ENCODE results near the gene ITFG1.

ITFG1 gene

GRCh38 chr16:47144559-47144877, 316.3 kb downstream of the ITFG1 start:
- H3K27ac ChIP-seq = peak overlapping the region; percentile 90
- TF ChIP-seq, protein P1, sequence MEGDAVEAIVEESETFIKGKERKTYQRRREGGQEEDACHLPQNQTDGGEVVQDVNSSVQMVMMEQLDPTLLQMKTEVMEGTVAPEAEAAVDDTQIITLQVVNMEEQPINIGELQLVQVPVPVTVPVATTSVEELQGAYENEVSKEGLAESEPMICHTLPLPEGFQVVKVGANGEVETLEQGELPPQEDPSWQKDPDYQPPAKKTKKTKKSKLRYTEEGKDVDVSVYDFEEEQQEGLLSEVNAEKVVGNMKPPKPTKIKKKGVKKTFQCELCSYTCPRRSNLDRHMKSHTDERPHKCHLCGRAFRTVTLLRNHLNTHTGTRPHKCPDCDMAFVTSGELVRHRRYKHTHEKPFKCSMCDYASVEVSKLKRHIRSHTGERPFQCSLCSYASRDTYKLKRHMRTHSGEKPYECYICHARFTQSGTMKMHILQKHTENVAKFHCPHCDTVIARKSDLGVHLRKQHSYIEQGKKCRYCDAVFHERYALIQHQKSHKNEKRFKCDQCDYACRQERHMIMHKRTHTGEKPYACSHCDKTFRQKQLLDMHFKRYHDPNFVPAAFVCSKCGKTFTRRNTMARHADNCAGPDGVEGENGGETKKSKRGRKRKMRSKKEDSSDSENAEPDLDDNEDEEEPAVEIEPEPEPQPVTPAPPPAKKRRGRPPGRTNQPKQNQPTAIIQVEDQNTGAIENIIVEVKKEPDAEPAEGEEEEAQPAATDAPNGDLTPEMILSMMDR (conservative IDR thresholded peaks at IDR 0.05) = no peak
- no peak for TF ChIP-seq ZFX (IDR thresholded peaks at IDR 0.05)

DNA sequence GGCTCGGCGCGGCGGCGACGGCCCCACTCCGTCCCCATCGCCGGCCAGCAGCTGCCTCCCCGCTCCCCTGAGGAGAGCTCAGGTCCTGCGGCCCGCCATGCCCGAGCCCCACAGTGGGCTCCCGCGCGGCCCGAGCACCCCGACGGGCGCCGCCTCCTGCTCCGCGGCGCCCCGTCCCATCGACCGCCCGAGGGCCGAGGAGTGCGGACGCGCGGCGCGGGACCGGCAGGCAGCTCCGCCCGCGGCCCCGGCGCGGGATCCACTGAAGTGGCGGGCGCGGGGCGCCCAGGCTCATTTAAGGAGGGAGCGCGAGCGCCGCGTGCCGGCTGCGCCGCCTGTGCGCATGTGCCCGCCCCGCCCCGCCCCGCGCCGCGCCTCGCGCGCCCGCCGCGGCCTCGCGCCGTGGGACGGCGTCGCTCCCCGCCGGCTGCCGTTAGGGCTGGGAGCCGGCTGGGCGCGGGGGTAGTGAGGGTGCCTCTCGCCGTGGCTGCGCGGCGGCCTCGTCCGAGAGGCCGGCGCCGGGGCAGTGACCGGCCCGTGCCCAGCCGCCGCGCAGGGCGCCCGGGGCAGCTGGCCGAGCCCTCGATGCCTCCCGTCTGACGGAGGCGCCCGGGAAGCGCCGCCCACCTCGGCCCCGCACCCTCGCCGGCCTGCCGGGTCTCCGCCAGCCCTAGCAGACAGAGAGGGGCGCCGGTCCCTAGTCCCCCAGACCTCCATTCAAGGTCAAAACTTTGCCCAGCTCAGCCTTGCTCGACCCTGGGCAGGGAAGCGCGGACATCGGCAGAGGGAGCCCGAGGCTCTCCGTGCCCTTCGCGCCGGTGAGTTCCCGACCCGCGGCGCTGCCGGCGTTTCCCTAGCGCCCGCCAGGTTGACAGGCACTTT, 316.9 kb downstream of the ITFG1 start, which contains the start of gene NETO2:
TSS of gene NETO2 (minus strand) at position 269 of the 882 bp plus-strand sequence. CDS start 333 bp downstream, outside the sequence.
- 0 out of 2 replicates have a peak, but pooled peaks have one; percentile 31 for TF ChIP-seq ZFX (IDR thresholded peaks at IDR 0.05)
- TF ChIP-seq, protein P1 (conservative IDR thresholded peaks at IDR 0.05) = peak; percentile 68
- peak within 1 kb of the TSS; percentile 90 for H3K27ac ChIP-seq

DNA sequence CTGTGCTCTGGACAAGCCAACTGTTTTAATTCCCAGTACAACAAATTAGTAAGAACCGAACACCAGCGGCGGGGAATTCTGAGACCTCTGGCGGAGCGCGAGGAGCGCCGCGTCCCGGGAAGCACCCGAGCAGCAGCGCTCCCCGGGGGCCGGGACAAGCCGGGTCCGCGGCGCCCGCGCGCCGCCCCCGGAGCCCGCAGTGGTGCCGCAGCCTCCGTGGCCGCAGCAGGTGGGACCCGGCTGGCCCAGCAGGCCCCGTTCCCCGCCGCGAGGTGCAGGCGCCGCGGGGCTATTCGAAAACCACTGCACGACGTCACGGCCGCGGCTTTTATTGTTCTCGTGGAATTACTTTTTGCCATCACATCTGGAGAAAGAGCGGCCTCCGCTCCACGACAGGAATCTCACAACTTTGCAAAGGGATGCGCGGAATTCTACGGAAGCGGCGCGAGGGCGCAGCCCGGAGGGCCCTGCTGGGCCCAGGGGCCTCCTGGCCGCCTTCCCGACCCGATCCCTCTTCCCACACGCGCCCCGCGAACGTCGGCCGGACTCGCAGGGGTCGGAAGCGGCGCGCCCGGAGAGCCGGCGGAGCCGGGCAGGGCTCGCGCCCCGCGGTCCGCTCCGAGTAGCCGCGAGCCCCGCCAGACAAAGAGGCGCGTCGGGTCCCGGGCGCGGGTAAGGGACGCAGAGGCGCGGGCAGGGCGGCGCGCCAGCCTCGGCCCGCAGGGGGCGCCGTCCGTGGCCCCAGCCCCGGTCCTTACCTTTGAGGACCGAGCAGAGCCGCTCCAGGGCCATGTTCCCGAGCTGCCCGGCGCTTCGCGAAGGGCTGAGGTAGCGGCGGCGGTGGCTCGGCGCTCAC, 317.8 kb downstream of the ITFG1 start:
- peak; percentile 74 for TF ChIP-seq ZFX (IDR thresholded peaks at IDR 0.05)
- TF ChIP-seq, protein P1 (conservative IDR thresholded peaks at IDR 0.05) = peak; percentile 88
- peak overlapping the region; percentile 90 for H3K27ac ChIP-seq

GRCh38 chr16:47142486-47142820, 318.4 kb downstream of the ITFG1 start:
- no peak for TF ChIP-seq ZFX (IDR thresholded peaks at IDR 0.05)
- TF ChIP-seq, protein P1 (conservative IDR thresholded peaks at IDR 0.05) = no peak
- peak overlapping the region; percentile 90; the same call in 1 of the 2 replicates for H3K27ac ChIP-seq

GRCh38 chr16:47141773-47142485, 318.9 kb downstream of the ITFG1 start:
- H3K27ac ChIP-seq = no peak overlapping the region
- no peak for TF ChIP-seq ZFX (IDR thresholded peaks at IDR 0.05)
- TF ChIP-seq, protein P1 (conservative IDR thresholded peaks at IDR 0.05) = peak; percentile 96

- no peak for TF ChIP-seq ZFX (IDR thresholded peaks at IDR 0.05)
- TF ChIP-seq, protein P1 (conservative IDR thresholded peaks at IDR 0.05) = no peak
These were observed 320.2 kb downstream of the ITFG1 start for GRCh38 chr16:47140686-47141085.

More at GRCh38 chr16:47140686-47141085, 320.2 kb downstream of the ITFG1 start:
- H3K27ac ChIP-seq = no peak overlapping the region

All from C4-2B (cell line).